Fibroblast of lung (primary cell): ENCODE results near the gene PLVAP.

Source experiments
- CTCF ChIP-seq, 2 donors: IDR thresholded peaks in 1 of 2; conservative IDR thresholded peaks in 1 of 2; 1 replicate in 1 of 2; 2 replicates in 1 of 2; pipeline ENCODE4 v1.5.1; 2011 to 2012; ENCODE audit warnings: low read length in 2 of 2, control low read depth in 1 of 2, inconsistent platforms in 1 of 2, low read depth in 1 of 2, mild to moderate bottlenecking in 1 of 2
- EZH2 ChIP-seq: IDR thresholded peaks from 2 replicates; pipeline ENCODE4 v1.5.1; 2012; ENCODE audit warnings: low read length, control low read depth, mild to moderate bottlenecking; ENCODE audit errors: missing control alignments

GRCh38 chr19:17326595-17326966, 50.6 kb downstream of the PLVAP start:
- TF ChIP-seq CTCF (conservative IDR thresholded peaks at IDR 0.05 in 1 of 2, IDR thresholded peaks at IDR 0.05 in 1 of 2; ENCODE audit: low read depth in 1 of 2, low read length in 2 of 2): no peak
- TF ChIP-seq EZH2: no peak
